ENCODE data around the gene ITPR1.

Gene ITPR1

GRCh38 chr3:4828279-4829030 is 335.3 kb downstream of the ITPR1 start:
- no CpG with 5 or more reads among the region's 10 CpGs for WGBS (ENCODE audit: extremely low coverage, insufficient coverage, low lambda C conversion rate)
- Histone ChIP-seq H3K27me3 (ENCODE audit: insufficient read depth, low read length, poor library complexity) (no peaks in the 10 kb centered on the region), H3K4me2 (ENCODE audit: low read length) (no peak overlapping the region), H3K4ac (ENCODE audit: low read depth, low read length) (no peak overlapping the region), H4K5ac (ENCODE audit: low read length) (no peak overlapping the region), H3K79me2 (ENCODE audit: control insufficient read depth, insufficient read depth, low read length) (no peaks in the 10 kb centered on the region), H2BK15ac (replicated peaks; ENCODE audit: low read depth) (no peak overlapping the region), H3K36me3 (ENCODE audit: control insufficient read depth, insufficient read depth, low read length) (no peaks in the 10 kb centered on the region), H3K9ac (ENCODE audit: low read length) (no peak overlapping the region), H2BK120ac (ENCODE audit: low read depth, low read length) (no peak overlapping the region), H3K18ac (ENCODE audit: low read length) (no peak overlapping the region), H3K56ac (ENCODE audit: low read length) (no peak overlapping the region), H4K8ac (ENCODE audit: low read depth, low read length) (no peak overlapping the region), H3K23ac (ENCODE audit: low read length) (no peak overlapping the region), H3K4me3 (ENCODE audit: low read length) (no peak overlapping the region), H3K79me1 (ENCODE audit: low read length) (no peaks in the 10 kb centered on the region), H3K4me1 (ENCODE audit: control insufficient read depth, low read depth, low read length) (peaks cover 12% of the 10 kb centered on the region), H2AK5ac (ENCODE audit: low read length) (no peak overlapping the region), H3K27ac (ENCODE audit: low read depth, low read length) (no peak overlapping the region), H2BK5ac (ENCODE audit: low read length) (no peak overlapping the region)
- no peak for DNase-seq

DNA sequence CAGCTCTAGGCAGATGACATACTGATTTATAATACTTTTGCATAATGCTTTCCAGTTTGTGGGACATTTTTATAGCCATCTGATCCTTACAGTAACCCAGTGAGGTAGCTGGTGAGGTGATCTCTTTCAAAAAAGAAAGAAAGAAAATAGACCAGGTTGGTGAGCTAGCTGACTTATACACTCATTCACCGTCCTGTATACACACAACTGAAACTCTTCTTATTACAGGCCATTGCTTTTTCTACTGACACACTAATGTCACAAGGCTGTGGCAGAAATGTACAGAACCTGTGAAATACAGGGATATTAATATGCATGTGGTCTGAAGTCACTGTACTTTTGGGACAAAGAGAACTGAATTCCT is 335.9 kb downstream of the ITPR1 start:
- Histone ChIP-seq H3K27ac (ENCODE audit: low read depth, low read length) (no peak overlapping the region), H3K4me1 (ENCODE audit: control insufficient read depth, low read depth, low read length) (peaks cover 12% of the 10 kb centered on the region), H3K18ac (ENCODE audit: low read length) (no peak overlapping the region), H2AK5ac (ENCODE audit: low read length) (no peak overlapping the region), H3K9ac (ENCODE audit: low read length) (no peak overlapping the region), H3K56ac (ENCODE audit: low read length) (no peak overlapping the region), H2BK15ac (replicated peaks; ENCODE audit: low read depth) (no peak overlapping the region), H4K5ac (ENCODE audit: low read length) (no peak overlapping the region), H3K4me2 (ENCODE audit: low read length) (no peak overlapping the region), H3K27me3 (ENCODE audit: insufficient read depth, low read length, poor library complexity) (no peaks in the 10 kb centered on the region), H3K79me2 (ENCODE audit: control insufficient read depth, insufficient read depth, low read length) (no peaks in the 10 kb centered on the region), H3K4me3 (ENCODE audit: low read length) (no peak overlapping the region), H3K23ac (ENCODE audit: low read length) (no peak overlapping the region), H2BK5ac (ENCODE audit: low read length) (no peak overlapping the region), H2BK120ac (ENCODE audit: low read depth, low read length) (no peak overlapping the region), H3K4ac (ENCODE audit: low read depth, low read length) (no peak overlapping the region), H3K79me1 (ENCODE audit: low read length) (no peaks in the 10 kb centered on the region), H4K8ac (ENCODE audit: low read depth, low read length) (no peak overlapping the region), H3K36me3 (ENCODE audit: control insufficient read depth, insufficient read depth, low read length) (no peaks in the 10 kb centered on the region)
- DNase-seq = no peak
- no CpG with 5 or more reads among the region's 1 CpG for WGBS (ENCODE audit: extremely low coverage, insufficient coverage, low lambda C conversion rate)

- Histone ChIP-seq H2AK5ac (ENCODE audit: low read length) (no peak overlapping the region), H4K8ac (ENCODE audit: low read depth, low read length) (no peak overlapping the region), H3K79me2 (ENCODE audit: control insufficient read depth, insufficient read depth, low read length) (no peaks in the 10 kb centered on the region), H3K4me3 (ENCODE audit: low read length) (no peak overlapping the region), H3K56ac (ENCODE audit: low read length) (peak overlapping the region; percentile 37), H3K27me3 (ENCODE audit: insufficient read depth, low read length, poor library complexity) (no peaks in the 10 kb centered on the region), H3K4me2 (ENCODE audit: low read length) (no peak overlapping the region), H2BK120ac (ENCODE audit: low read depth, low read length) (no peak overlapping the region), H3K36me3 (ENCODE audit: control insufficient read depth, insufficient read depth, low read length) (no peaks in the 10 kb centered on the region), H3K79me1 (ENCODE audit: low read length) (no peaks in the 10 kb centered on the region), H3K4me1 (ENCODE audit: control insufficient read depth, low read depth, low read length) (peaks cover 2% of the 10 kb centered on the region), H2BK5ac (ENCODE audit: low read length) (no peak overlapping the region), H3K18ac (ENCODE audit: low read length) (no peak overlapping the region), H3K27ac (ENCODE audit: low read depth, low read length) (no peak overlapping the region), H2BK15ac (replicated peaks; ENCODE audit: low read depth) (no peak overlapping the region), H3K4ac (ENCODE audit: low read depth, low read length) (no peak overlapping the region), H3K23ac (ENCODE audit: low read length) (no peak overlapping the region), H4K5ac (ENCODE audit: low read length) (no peak overlapping the region), H3K9ac (ENCODE audit: low read length) (no peak overlapping the region)
- DNase-seq = no peak
- no CpG with 5 or more reads among the region's 5 CpGs for WGBS (ENCODE audit: extremely low coverage, insufficient coverage, low lambda C conversion rate)
Observed at GRCh38 chr3:4830586-4830914, 337.4 kb downstream of the ITPR1 start.

- Histone ChIP-seq H4K5ac (ENCODE audit: low read length) (no peak overlapping the region), H3K79me1 (ENCODE audit: low read length) (no peaks in the 10 kb centered on the region), H3K79me2 (ENCODE audit: control insufficient read depth, insufficient read depth, low read length) (no peaks in the 10 kb centered on the region), H3K27me3 (ENCODE audit: insufficient read depth, low read length, poor library complexity) (no peaks in the 10 kb centered on the region), H2BK15ac (replicated peaks; ENCODE audit: low read depth) (no peak overlapping the region), H3K36me3 (ENCODE audit: control insufficient read depth, insufficient read depth, low read length) (no peaks in the 10 kb centered on the region), H2AK5ac (ENCODE audit: low read length) (no peak overlapping the region), H3K4me1 (ENCODE audit: control insufficient read depth, low read depth, low read length) (no peaks in the 10 kb centered on the region), H3K9ac (ENCODE audit: low read length) (no peak overlapping the region), H3K4ac (ENCODE audit: low read depth, low read length) (no peak overlapping the region), H2BK120ac (ENCODE audit: low read depth, low read length) (no peak overlapping the region), H3K18ac (ENCODE audit: low read length) (no peak overlapping the region), H3K23ac (ENCODE audit: low read length) (no peak overlapping the region), H3K4me2 (ENCODE audit: low read length) (no peak overlapping the region), H4K8ac (ENCODE audit: low read depth, low read length) (no peak overlapping the region), H2BK5ac (ENCODE audit: low read length) (no peak overlapping the region), H3K4me3 (ENCODE audit: low read length) (no peak overlapping the region), H3K27ac (ENCODE audit: low read depth, low read length) (no peak overlapping the region), H3K56ac (ENCODE audit: low read length) (no peak overlapping the region)
- WGBS (ENCODE audit: extremely low coverage, insufficient coverage, low lambda C conversion rate) = no CpG with 5 or more reads among the region's 4 CpGs
- DNase-seq = no peak
Observed at GRCh38 chr3:4831580-4831950, 338.4 kb downstream of the ITPR1 start.

DNA sequence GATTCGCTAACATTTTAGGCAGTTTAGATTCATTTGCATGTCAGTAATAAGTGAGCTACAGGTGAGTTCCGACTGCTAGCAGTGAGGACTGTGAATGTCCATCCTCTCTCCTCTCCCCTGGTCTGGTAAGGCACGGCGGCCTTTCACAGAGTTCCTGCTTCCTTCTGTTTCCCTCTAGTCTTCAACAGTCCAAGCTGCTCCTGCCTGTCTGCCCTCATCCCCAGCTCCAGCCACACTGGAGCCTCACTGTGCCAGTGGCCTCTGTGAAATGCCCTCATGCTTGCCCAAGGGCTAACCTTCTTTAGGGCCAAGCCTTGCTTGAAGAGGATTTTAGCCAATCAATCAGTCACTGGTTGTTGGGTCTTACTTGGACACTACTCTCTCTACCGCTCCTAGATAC is 340.3 kb downstream of the ITPR1 start:
- Histone ChIP-seq H2BK15ac (replicated peaks; ENCODE audit: low read depth) (no peak overlapping the region), H2BK120ac (ENCODE audit: low read depth, low read length) (no peak overlapping the region), H3K18ac (ENCODE audit: low read length) (no peak overlapping the region), H3K4ac (ENCODE audit: low read depth, low read length) (no peak overlapping the region), H4K8ac (ENCODE audit: low read depth, low read length) (no peak overlapping the region), H3K79me2 (ENCODE audit: control insufficient read depth, insufficient read depth, low read length) (no peaks in the 10 kb centered on the region), H3K4me2 (ENCODE audit: low read length) (no peak overlapping the region), H3K56ac (ENCODE audit: low read length) (no peak overlapping the region), H2AK5ac (ENCODE audit: low read length) (no peak overlapping the region), H3K23ac (ENCODE audit: low read length) (no peak overlapping the region), H3K4me3 (ENCODE audit: low read length) (no peak overlapping the region), H3K9ac (ENCODE audit: low read length) (no peak overlapping the region), H4K5ac (ENCODE audit: low read length) (no peak overlapping the region), H3K36me3 (ENCODE audit: control insufficient read depth, insufficient read depth, low read length) (no peaks in the 10 kb centered on the region), H3K4me1 (ENCODE audit: control insufficient read depth, low read depth, low read length) (peaks cover 3% of the 10 kb centered on the region), H3K27ac (ENCODE audit: low read depth, low read length) (no peak overlapping the region), H2BK5ac (ENCODE audit: low read length) (no peak overlapping the region), H3K27me3 (ENCODE audit: insufficient read depth, low read length, poor library complexity) (no peaks in the 10 kb centered on the region), H3K79me1 (ENCODE audit: low read length) (no peaks in the 10 kb centered on the region)
- no CpG with 5 or more reads among the region's 5 CpGs for WGBS (ENCODE audit: extremely low coverage, insufficient coverage, low lambda C conversion rate)
- DNase-seq = no peak

GRCh38 chr3:4834403-4834866 is 341.3 kb downstream of the ITPR1 start:
- WGBS (ENCODE audit: extremely low coverage, insufficient coverage, low lambda C conversion rate) = no CpG with 5 or more reads among the region's 8 CpGs
- DNase-seq = no peak
- H3K36me3 ChIP-seq (ENCODE audit: control insufficient read depth, insufficient read depth, low read length) = no peaks in the 10 kb centered on the region

More at GRCh38 chr3:4834403-4834866, 341.3 kb downstream of the ITPR1 start:
- Histone ChIP-seq H3K27ac (ENCODE audit: low read depth, low read length) (no peak overlapping the region), H2BK15ac (replicated peaks; ENCODE audit: low read depth) (no peak overlapping the region), H3K79me2 (ENCODE audit: control insufficient read depth, insufficient read depth, low read length) (no peaks in the 10 kb centered on the region), H2BK5ac (ENCODE audit: low read length) (no peak overlapping the region), H3K4me2 (ENCODE audit: low read length) (no peak overlapping the region), H2BK120ac (ENCODE audit: low read depth, low read length) (no peak overlapping the region), H3K4me3 (ENCODE audit: low read length) (no peak overlapping the region), H3K9ac (ENCODE audit: low read length) (no peak overlapping the region), H2AK5ac (ENCODE audit: low read length) (no peak overlapping the region), H3K4ac (ENCODE audit: low read depth, low read length) (no peak overlapping the region), H4K8ac (ENCODE audit: low read depth, low read length) (no peak overlapping the region), H3K23ac (ENCODE audit: low read length) (no peak overlapping the region), H3K79me1 (ENCODE audit: low read length) (no peaks in the 10 kb centered on the region), H3K18ac (ENCODE audit: low read length) (no peak overlapping the region), H3K4me1 (ENCODE audit: control insufficient read depth, low read depth, low read length) (peaks cover 5% of the 10 kb centered on the region), H3K56ac (ENCODE audit: low read length) (no peak overlapping the region), H4K5ac (ENCODE audit: low read length) (no peak overlapping the region), H3K27me3 (ENCODE audit: insufficient read depth, low read length, poor library complexity) (no peaks in the 10 kb centered on the region)
